ENCODE results near the gene UNC5C.
A peak's percentile ranks its signal among the peaks of the same experiment; 100 is the strongest.

GRCh38 chr4:95510145-95510544 lies 38.6 kb downstream of the UNC5C start:
- peak; percentile 37 to 68 for TF ChIP-seq CTCF (conservative IDR thresholded peaks at IDR 0.05 in 1 of 2, IDR thresholded peaks at IDR 0.05 in 1 of 2; ENCODE audit: low read depth in 1 of 2, low read length in 2 of 2)
- no peak for TF ChIP-seq EZH2 (IDR thresholded peaks at IDR 0.05; ENCODE audit: low read length, missing control alignments)

All from fibroblast of lung (primary cell).